ENCODE data around the gene HOOK1. TPM values are rescaled to one million over a fixed set of nuclear protein-coding genes. Genes with fewer than 3 reads are reported as not detected.
"Not testable (repeated sequence)": the region's sequence is repeated elsewhere in the genome, so short reads cannot be mapped to it uniquely, and the experiment has no call there.

Gene HOOK1
- total RNA-seq, 2 experiments from 2014 or later, result 4.6 to 4.7 TPM

GRCh38 chr1:59879996-59880505, 65.3 kb downstream of the HOOK1 start:
- CTCF ChIA-PET, result interaction anchor here (1.4 kb wide), 1 partner anchor 67 kb away, joined by 4 read pairs; no protein-coding TSS in a partner anchor
- POLR2A ChIA-PET, result interaction anchor here (0.5 kb wide), 1 partner anchor 1096 kb away, joined by 3 read pairs; the partner anchor contains the start of gene JUN

DNA sequence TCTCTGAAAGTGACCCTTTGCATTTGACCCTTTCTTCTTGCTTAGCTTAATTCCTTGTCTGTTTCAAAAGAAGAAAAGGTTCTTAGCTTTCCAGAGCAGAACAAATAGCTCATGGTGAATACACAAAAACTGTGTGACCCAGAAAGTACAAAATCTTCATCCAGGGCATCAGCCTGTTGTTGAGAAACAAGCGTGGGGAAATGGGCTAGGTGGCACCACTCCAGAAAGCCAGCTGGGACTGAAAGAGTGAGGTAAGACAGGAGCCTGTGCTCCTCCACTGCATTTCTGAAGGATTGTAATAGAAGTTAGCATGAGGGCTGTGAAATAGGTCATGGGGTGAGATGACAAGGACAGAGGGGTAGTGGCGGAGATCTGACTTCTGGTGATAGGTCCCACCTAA, 66.0 kb downstream of the HOOK1 start:
- CTCF ChIA-PET, result interaction anchor here (1.4 kb wide), 1 partner anchor 66 kb away, joined by 4 read pairs; no protein-coding TSS in a partner anchor
- POLR2A ChIA-PET, result interaction anchor here (0.5 kb wide), 1 partner anchor 1097 kb away, joined by 3 read pairs; the partner anchor contains the start of gene JUN

DNA sequence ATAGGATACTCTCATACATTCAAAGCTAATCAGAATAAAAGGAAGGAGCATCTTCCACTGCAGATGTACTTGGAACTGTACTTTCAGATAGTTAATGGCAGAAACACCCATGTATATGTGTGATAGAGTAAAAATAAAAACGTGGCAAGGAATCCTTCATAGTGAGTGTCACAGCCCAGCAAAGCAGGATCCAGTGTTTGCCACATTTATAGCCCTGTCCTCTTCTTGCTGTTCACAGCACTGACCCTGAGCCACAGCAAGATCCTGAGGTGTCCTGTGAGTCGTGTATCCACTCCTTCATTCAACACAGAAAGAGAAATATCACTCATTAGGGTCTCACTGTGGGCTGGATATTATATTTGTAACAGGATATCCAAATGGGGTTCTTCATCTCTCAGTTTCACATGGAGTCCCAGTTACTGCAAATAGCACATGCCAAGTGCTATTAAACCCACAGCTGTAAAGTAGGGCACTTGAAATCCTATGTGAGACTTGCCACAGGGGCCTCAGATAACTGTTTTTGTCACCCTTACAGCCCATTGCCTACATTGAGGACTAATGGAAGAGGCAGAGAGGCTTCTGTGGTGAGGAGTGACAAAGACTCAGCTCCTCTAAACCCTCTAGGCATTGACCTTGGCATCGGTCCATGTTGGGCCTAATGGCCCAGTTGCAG, 70.5 kb downstream of the HOOK1 start:
- ChIA-PET POLR2A (no interaction called here), CTCF (no interaction called here)

DNA sequence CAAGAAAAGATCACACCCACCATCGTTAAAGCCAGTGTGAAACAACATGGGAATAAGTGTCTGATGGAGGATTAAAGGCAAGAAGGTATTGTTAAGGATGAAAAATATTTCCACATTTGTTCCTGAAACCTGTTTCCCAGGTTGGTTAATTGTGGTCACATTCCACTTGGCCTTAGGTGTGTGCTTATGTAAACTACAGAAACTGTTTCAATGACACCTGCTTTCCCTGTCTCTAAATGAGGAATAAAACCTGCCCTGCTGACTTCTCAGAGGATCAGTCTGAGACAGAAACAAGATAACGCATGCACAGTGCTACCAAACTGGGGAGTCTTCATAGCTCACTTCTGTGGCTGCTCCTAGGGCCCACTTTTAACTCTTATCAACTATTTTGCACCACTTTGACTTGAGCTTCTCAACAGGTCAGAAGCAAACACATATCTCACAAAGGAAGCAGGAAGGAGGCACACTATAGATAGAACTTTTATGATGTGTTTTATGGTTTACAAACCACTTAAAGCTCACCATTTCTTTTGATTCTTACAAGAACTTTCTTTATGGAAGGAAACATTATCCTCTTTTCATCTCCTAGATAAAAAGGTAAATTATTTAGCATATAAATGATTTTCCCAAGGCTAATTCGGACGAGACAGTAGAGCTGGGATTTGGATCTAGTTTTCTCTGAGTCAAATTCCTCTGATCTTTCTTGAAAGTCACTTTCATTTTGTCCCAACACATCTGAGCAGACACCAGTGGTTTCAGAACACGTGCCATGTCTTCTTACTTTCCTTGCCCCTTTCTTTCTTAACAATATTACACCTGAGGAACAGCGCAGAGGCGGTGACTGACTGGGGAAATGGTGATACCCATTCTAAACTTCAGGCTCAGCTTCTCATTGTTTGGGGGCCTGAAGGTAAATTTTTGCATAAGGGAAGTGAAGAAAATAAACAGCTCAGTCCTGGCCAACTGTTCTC, 78.4 kb downstream of the HOOK1 start:
- CTCF ChIA-PET, result interaction anchor here (0.6 to 0.8 kb wide), 2 partner anchors 10 to 50 kb away, joined by 3 read pairs; no protein-coding TSS in a partner anchor
- POLR2A ChIA-PET, result no interaction called here

- ChIA-PET CTCF (no interaction called here), POLR2A (interaction anchor here (0.7 kb wide), 1 partner anchor 15 kb away, joined by 3 read pairs; no protein-coding TSS in a partner anchor)
These were observed 82.4 kb downstream of the HOOK1 start for GRCh38 chr1:59897165-59897564.

- ChIA-PET CTCF (no interaction called here), POLR2A (no interaction called here)
These were observed 84.2 kb downstream of the HOOK1 start for GRCh38 chr1:59898927-59899326.

DNA sequence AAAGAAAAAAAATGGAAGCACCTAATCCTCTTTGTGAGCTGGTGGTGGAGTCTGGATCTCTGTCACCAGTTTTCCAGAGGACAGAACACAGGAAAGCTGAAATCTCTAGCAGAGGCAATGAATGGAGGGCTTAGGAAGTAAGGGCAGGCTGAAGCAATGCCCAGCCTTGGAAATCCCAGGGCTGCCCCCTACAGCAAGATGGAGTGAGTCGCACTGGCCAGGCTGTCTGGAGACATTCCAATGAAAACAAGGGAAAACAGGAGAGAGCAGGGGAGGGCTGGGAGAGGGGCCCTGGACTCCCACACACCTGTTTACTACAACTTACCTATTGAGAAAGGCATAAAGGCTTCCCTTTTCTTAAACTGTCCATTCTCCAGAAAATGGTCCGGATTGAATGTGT, 85.9 kb downstream of the HOOK1 start:
- ChIA-PET CTCF (no interaction called here), POLR2A (no interaction called here)

DNA sequence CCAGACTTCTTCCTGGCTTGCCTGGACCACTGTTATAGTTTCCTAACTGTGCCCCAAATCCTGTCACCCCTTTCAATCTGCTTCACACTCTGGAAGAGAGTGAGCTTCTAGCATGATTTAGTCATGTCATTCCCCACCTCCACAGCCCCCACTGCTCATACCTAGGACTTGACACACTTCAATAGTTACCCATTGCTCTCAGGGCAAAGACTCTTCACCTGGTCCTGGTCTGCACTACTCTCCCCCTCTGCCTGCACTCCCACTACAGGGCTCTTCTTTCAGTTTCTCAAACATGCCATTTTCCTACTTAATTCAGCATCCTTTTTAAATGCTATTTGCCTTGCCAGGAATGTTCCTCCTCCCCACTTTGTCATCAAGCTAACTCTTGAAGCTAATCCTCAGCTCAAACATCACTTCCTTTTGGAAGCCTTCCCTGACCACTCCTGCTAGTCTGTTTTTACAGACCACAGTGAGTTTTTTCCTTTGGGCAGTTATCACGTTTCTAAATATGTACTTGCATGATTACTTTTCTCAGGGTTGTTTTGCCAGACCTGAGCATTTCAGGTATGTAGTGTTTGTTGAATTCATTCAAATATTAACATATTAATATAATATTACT, 87.1 kb downstream of the HOOK1 start:
- ChIA-PET CTCF (no interaction called here), POLR2A (no interaction called here)

- CTCF ChIA-PET, result interaction anchor here (0.7 kb wide), 1 partner anchor 10 kb away, joined by 3 read pairs; no protein-coding TSS in a partner anchor
- POLR2A ChIA-PET, result no interaction called here
These were observed 88.5 kb downstream of the HOOK1 start for GRCh38 chr1:59903141-59903754.

GRCh38 chr1:59906931-59907330, 92.2 kb downstream of the HOOK1 start:
- CTCF ChIA-PET, result no interaction called here

DNA sequence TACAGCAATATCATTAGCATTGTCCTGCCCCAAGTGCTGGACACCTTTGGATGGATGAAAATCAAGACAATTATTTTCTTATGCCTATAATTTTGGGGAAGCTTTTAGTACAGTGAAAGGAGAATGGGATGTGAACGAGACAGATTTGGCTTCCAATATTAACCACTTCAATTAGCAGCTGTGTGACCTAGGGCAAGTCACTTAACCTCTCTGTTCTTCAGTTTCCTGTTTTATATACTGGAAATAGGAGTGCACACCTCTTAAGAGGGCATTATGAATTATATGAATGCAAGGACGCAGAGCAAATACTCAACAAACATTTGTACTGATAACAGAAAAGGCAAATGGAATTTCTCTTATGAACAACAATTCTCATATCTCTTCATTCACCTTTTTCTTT, 93.3 kb downstream of the HOOK1 start:
- CTCF ChIA-PET, result no interaction called here
- POLR2A ChIA-PET, result no interaction called here

More at GRCh38 chr1:59906931-59907330, 92.2 kb downstream of the HOOK1 start:
- POLR2A ChIA-PET, result no interaction called here

DNA sequence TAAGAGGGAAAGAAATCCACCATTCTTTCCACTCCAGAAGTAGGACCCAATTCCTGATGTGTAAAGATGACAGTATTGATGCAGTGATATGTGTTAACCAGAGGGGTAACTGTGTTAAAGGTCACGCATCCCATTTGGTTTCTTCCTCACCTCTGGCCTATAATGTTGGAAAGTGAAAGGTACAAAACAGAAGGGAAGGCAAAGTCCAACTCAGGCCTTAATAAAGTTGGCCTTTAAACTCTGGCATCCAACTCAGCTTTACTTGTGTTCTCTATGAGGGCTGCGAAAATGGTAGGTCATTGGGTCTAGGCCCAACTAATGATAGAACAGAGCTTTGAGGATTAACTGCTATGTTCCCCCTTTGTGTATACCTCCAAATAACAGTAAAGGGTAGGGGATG, 93.9 kb downstream of the HOOK1 start:
- CTCF ChIA-PET, result no interaction called here

GRCh38 chr1:59914791-59915286, 100.1 kb downstream of the HOOK1 start:
- CTCF ChIA-PET, POLR2A ChIA-PET: not testable (repeated sequence)

More for the DNA sequence above, 93.9 kb downstream of the HOOK1 start:
- POLR2A ChIA-PET, result no interaction called here

GRCh38 chr1:59915516-59915915, 100.8 kb downstream of the HOOK1 start:
- ChIA-PET CTCF (no interaction called here), POLR2A (no interaction called here)

DNA sequence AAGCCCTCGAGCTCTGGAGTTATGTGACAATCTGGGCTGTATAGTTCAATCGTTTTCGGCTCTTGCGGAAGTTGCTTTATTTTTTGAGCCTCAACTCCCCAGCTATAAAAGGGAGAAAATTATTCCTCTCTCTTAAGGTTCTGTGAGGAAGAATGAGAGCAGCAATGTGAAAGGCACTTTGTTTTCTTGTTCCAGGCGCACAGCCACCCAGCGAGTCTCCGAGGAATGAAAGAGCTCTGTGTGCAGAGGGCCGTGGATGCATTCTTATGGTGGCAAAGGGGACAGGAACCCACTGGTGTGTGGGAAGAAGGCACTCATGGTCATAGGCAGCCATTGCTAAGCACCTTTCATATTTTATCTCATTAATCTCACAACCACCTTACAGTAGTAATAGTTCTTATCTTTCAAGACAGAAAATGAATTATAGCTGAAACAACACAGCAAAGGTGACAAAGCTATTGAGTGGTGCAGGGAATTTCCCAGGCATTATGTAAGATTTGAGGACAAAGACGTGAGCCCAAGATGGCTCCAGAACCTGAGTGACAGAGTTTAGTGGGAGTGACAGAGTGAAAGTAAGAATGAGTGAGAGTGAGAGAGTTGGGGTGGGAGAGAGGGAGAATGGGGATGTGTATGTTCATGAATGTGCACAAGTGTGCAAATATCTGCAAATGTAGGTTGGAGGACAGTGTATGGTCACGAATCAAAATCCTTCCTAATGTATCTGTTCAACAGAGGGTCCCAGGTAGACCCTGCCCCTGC, 102.5 kb downstream of the HOOK1 start:
- ChIA-PET CTCF (no interaction called here), POLR2A (no interaction called here)

GRCh38 chr1:59917785-59918180, 103.0 kb downstream of the HOOK1 start:
- POLR2A ChIA-PET, result no interaction called here
- CTCF ChIA-PET, result no interaction called here

GRCh38 chr1:59919746-59920145, 105.0 kb downstream of the HOOK1 start:
- CTCF ChIA-PET, result interaction anchor here (1.2 kb wide), 1 partner anchor 28 kb away, joined by 3 read pairs; no protein-coding TSS in a partner anchor

DNA sequence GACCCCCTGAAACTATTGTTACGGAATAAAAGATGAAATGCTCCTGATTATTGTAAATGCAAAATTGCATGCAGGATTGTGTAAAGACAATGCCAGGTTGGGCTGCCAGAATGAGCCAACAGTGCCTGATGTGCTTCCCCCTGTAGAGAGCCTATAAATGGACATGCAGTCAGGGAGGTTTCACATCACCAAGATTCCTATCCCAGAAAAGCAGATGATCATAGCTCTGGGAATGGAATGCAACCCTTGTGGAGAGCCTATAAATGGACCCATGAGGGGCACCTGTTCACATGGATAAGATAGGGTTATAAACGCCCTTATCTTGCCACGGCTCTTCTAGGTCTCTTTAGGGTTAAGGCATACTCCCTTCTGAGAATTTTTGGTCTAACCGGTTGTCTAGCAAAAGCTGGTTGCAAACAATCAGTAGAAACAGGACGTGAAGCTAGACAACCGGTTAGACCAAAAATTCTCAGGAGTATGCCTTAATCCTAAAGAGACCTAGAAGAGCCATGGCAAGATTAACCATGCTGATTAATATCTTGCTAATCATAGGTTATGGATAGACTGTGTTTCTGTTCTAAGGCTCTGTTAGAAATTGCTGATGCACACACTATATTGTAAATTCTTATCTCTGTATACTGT, 106.6 kb downstream of the HOOK1 start:
- CTCF ChIA-PET, POLR2A ChIA-PET: not testable (repeated sequence)

More at GRCh38 chr1:59919746-59920145, 105.0 kb downstream of the HOOK1 start:
- POLR2A ChIA-PET, result interaction anchor here (0.7 kb wide), 1 partner anchor 1234 kb away, joined by 3 read pairs; no protein-coding TSS in a partner anchor
